T-helper 2 cell treated with Interferon-gamma antibody and Interleukin-4, amounts not matched to agents 100 ng/mL and 5 ng/mL, for 36 hours (primary cell): ENCODE measurements around the gene TLK2. TPM values are rescaled to one million over a fixed set of nuclear protein-coding genes. Genes with fewer than 3 reads are reported as not detected.
"Not testable (repeated sequence)": the region's sequence is repeated elsewhere in the genome, so short reads cannot be mapped to it uniquely, and the experiment has no call there.

Experiments
- intact Hi-C: fragments of 100-400 bp; cut with micrococcal nuclease; formaldehyde crosslinking; loops from one replicate; pipeline ENCODE4 v1.15.1; 2023
- total RNA-seq: library from RNA; stranded (reverse); gene quantifications from 2 replicates; pipeline ENCODE4 v1.2.3, GENCODE V29; 2022

The TLK2 gene
- total RNA-seq, 1 donor from 2014 or later: 41.7 TPM

- intact Hi-C loops: not testable (repeated sequence)
Measured at GRCh38 chr17:62482553-62482952, 3.9 kb downstream of the TLK2 start.

DNA sequence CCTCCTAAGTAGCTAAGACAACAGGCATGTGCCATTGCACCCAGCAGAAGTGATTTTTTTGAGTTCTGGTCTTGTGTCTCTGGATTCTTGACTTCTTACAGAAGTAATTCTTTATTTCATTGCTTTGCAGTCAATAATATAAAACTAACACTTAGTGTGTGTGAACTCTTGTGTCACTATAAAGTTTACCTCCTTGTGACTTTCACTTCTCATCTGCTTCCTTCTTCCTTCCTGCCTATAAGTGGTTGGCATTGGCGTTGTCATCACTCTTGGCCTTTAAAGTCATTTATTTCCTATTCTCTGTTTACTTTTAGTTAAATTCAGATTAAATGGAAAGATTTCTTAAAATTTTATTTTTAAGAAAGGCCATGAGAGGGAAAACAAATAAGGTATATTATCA is 12.4 kb downstream of the TLK2 start:
- intact Hi-C loops: not testable (repeated sequence)

- intact Hi-C loops: not testable (repeated sequence)
Measured at GRCh38 chr17:62493049-62493655, 14.5 kb downstream of the TLK2 start.

GRCh38 chr17:62494073-62494472 is 15.4 kb downstream of the TLK2 start:
- intact Hi-C loops: not testable (repeated sequence)

DNA sequence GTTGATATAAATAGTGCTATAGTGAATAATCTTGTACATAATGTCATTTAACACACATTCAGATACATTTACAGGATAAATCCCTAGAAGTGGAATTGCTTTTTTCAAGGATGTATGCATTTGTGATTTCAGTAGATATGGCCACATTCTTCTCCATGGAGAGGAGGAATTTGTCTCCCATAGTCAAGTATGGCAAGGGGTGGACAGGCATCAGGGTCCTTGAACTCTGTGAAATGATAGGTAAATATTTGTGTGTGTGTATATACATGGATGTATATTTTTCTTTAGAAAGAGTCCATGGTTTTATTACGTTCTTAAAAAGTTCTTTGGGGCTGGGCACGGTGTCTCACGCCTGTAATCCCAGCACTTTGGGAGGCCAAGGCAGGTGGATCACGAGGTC is 17.7 kb downstream of the TLK2 start:
- intact Hi-C loops: not testable (repeated sequence)

- intact Hi-C loops: not testable (repeated sequence)
Measured at GRCh38 chr17:62498796-62499195, 20.2 kb downstream of the TLK2 start.

GRCh38 chr17:62500463-62500862 is 21.8 kb downstream of the TLK2 start:
- intact Hi-C loops: not testable (repeated sequence)

- intact Hi-C loops: not testable (repeated sequence)
Measured at GRCh38 chr17:62504857-62505256, 26.2 kb downstream of the TLK2 start.

- intact Hi-C loops: not testable (repeated sequence)
Measured at GRCh38 chr17:62507191-62507836, 28.7 kb downstream of the TLK2 start.

DNA sequence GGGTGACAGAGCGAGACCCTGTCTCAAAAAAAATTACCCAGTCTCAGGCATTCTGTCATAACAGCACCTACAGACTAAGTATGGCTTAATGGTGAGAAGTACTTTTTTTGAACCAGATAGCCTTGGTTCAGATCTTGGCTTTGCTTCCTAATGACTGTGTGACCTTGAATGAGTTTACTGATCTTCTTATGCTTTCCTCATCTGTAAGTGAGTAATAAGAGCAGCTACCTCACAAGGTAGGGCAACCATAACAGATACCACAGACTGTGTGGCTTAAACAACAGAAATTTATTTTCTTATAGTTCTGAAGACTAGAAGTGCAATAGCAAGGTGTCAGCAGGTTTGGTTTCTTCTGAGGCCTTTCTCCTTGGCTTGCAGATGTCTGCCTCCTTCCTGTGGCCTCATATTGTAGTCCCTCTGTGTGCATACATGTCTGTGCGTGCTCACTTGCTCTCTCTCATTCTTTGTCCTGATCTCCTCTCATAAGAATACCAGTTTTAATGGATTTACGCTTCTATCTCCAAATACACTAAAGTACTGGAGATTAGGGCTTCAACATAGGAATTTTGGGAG is 31.7 kb downstream of the TLK2 start:
- intact Hi-C loops: not testable (repeated sequence)

GRCh38 chr17:62511014-62511413 is 32.4 kb downstream of the TLK2 start:
- intact Hi-C loops: not testable (repeated sequence)

- intact Hi-C loops: not testable (repeated sequence)
Measured at GRCh38 chr17:62516376-62516775, 37.8 kb downstream of the TLK2 start.

DNA sequence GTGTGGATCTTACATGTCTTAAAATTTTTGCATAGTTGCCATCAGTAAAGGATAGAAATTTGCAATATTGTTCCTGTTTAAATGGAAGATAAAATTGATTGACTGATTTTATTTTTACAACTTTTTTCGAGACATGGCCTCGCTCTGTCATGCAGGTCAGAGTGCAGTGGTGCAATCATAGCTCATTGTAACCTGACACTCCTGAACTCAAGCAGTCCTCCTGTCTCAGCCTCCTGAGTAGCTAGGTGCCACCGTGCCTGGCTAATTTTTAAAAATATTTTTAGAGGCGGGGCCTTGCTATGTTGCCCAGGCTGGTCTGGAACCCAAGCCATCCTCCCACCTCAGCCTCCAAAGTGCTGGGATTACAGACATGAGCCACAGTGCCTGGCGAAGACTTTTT is 42.7 kb downstream of the TLK2 start:
- intact Hi-C loops: not testable (repeated sequence)

DNA sequence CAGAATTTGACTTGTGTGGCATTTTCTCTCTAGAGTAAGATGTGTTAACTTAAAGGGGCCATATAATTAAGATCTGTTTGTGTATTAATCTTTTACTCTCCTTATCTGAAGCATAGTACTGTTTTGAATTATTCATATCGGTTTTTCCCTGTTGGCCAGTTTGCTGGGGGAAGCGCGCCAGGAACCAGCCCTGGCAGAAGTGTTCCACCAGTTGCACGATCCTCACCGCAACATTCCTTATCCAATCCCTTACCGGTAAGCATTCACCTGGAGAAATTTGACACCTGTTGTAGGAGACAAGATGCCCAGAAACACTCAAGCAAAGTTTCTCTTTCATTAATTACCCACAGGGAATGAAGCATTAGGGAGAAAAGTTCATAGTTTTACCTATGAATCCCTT is 45.5 kb downstream of the TLK2 start:
- intact Hi-C loops: not testable (repeated sequence)

- intact Hi-C loops: not testable (repeated sequence)
Measured at GRCh38 chr17:62525317-62525716, 46.7 kb downstream of the TLK2 start.

DNA sequence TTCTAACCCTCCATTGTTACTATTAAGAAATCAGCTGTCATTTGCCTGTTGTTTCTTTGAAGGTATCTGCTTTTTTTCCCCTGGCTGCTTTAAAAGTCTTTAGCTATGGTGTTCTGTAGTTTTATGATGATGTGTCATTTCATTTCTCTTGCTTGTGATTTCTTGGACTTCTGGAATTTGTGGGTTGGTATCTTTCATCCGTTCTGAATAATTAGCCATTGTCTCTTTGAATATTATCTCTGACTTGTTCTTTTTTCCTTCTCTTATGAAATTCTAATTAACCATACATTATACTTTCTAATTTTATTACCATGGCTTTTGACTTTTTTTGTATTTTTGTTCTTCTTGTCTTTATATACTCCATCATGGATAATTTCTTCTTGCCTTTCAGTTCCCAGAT is 52.3 kb downstream of the TLK2 start:
- intact Hi-C loops: not testable (repeated sequence)

DNA sequence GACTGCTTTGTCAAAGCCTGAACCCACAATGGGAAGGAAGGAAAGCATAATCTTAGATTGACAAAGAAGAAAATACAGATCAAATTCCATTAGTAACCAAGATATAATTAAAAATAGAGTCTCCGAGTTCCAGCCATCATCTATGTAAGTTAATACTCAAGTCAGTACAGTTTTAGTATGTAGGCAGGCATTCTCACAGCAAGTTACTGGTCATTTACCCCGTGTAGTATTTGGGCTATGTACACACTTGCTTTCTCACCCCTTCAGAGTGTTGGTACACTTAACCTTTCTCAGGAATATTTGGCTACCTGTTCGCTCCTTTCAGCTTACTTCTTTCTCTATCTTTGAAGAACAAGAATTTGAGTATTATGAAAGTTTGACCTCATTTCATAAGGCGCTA is 57.9 kb downstream of the TLK2 start:
- intact Hi-C loops: not testable (repeated sequence)

DNA sequence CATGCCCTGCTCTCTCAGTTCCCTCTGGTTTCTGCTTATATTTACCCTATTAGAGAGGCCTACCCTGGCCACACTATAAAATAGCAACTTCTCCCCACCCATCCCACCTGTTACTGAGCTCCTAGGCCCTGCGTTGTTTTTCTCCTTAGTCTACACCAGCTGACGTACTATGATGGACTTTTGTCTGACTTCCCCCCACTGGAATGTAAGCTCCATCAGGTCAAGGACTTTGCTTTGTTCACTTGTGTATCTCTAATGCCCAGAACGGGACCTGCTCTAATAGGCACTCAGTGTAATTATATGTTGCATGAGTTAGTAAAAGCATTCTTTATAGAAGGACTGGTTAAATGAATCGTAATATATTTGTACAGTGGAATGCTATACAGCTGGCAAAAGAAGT is 62.4 kb downstream of the TLK2 start:
- intact Hi-C loops: not testable (repeated sequence)

- intact Hi-C loops: not testable (repeated sequence)
Measured at GRCh38 chr17:62543278-62543775, 64.7 kb downstream of the TLK2 start.

DNA sequence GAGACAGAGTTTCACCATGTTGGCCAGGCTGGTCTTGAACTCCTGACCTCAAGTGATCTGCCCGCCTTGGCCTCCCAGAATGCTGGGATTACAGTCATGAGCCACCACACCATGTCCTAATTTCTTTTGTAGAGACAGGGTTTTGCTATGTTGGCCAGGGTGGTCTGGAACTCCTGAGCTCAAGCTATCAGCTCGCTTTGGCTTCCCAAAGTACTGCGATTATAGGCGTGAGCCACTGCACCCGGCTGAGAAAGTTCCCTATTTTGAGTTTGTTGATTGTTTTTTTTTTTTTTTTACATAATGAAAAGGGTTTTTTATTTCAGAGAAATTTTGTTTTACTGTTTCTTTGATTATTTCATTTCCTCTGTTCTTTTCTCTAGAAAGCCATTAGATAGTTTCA is 67.4 kb downstream of the TLK2 start:
- intact Hi-C loops: not testable (repeated sequence)

- intact Hi-C loops: loop anchor here (5.0 kb wide), 1 partner anchor 414 kb away; the partner anchor contains the start of gene TANC2
Measured at GRCh38 chr17:62552851-62553659, 74.4 kb downstream of the TLK2 start.

DNA sequence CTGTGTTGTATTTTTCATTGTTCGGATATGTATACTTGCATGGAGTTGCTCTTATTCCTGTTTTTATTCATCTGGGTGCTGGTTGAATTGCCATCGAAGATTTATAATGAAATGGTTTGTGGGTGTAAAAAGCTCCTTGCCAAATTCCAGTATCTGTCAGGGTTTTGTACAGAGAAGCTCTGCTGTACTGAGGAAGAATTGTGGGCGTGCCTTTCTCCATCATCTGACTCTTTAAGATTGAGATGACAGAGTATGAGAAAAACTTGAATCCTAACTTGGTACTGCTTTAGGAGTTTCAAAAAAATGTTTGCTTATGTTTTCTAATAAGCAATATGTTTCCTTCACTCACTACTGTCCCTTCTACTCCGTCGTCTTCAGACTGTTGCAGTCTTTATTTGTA is 78.9 kb downstream of the TLK2 start:
- intact Hi-C loops: not testable (repeated sequence)
